Neural cell (in vitro differentiated cells): Measurements from ENCODE around the gene B4GALNT4.

Experiments
- EP300 ChIP-seq: fragments of 450-650 bp; conservative IDR thresholded peaks from 2 replicates; pipeline ENCODE4 v1.6.1; 2014; ENCODE audit warnings: antibody characterized with exemption, mild to moderate bottlenecking, moderate library complexity; ENCODE audit not compliant: poor library complexity, severe bottlenecking
- EZH2 ChIP-seq: fragments of 200-600, 300-800 bp; shearing (Covaris generic), sonication (generic); IDR thresholded peaks from 2 replicates; pipeline ENCODE4 v1.6.1; 2014; ENCODE audit warnings: antibody characterized with exemption, low read length, borderline replicate concordance, mild to moderate bottlenecking; ENCODE audit not compliant: insufficient read depth, poor library complexity, severe bottlenecking
- POLR2AphosphoS5 ChIP-seq: IDR thresholded peaks from 2 replicates; pipeline ENCODE4 v1.6.1; 2012
- TF ChIP-seq, protein P1 (sequence below): fragments of 450-650 bp; IDR thresholded peaks from 2 replicates; pipeline ENCODE4 v1.5.1; 2014; ENCODE audit warnings: antibody characterized with exemption, mild to moderate bottlenecking, moderate library complexity; ENCODE audit not compliant: poor library complexity, severe bottlenecking

DNA sequence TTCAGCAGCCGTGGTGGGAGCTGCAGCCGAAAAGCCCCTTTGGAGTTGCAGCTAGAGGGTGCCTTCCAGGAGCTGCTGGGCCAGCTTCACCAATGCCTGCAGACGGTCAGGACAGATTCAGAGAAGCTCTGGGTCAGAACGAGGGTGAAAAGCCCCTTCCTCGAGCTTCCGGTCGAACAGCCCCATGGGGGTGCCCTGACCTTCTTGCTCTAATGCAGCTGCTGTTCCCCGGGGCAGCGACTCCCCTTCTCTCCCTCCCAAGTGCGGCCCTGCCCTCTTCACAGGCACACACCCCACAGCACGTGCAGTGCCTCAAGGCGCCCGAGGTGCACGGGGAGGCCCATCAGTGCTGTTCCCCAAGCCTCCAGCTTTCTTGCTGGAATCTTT is 39.0 kb upstream of the B4GALNT4 start:
- TF ChIP-seq, protein P1, sequence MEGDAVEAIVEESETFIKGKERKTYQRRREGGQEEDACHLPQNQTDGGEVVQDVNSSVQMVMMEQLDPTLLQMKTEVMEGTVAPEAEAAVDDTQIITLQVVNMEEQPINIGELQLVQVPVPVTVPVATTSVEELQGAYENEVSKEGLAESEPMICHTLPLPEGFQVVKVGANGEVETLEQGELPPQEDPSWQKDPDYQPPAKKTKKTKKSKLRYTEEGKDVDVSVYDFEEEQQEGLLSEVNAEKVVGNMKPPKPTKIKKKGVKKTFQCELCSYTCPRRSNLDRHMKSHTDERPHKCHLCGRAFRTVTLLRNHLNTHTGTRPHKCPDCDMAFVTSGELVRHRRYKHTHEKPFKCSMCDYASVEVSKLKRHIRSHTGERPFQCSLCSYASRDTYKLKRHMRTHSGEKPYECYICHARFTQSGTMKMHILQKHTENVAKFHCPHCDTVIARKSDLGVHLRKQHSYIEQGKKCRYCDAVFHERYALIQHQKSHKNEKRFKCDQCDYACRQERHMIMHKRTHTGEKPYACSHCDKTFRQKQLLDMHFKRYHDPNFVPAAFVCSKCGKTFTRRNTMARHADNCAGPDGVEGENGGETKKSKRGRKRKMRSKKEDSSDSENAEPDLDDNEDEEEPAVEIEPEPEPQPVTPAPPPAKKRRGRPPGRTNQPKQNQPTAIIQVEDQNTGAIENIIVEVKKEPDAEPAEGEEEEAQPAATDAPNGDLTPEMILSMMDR = no peak
- no peak for TF ChIP-seq POLR2AphosphoS5
- no peak for TF ChIP-seq EZH2
- no peak for TF ChIP-seq EP300
